Measurements from ENCODE around the gene MAML2. TPM values are rescaled to one million over a fixed set of nuclear protein-coding genes. Genes with fewer than 3 reads are reported as not detected.

The MAML2 gene
- total RNA-seq, 4 donors from 2014 or later, result 17.6 to 31.6 (median 25.8) TPM

DNA sequence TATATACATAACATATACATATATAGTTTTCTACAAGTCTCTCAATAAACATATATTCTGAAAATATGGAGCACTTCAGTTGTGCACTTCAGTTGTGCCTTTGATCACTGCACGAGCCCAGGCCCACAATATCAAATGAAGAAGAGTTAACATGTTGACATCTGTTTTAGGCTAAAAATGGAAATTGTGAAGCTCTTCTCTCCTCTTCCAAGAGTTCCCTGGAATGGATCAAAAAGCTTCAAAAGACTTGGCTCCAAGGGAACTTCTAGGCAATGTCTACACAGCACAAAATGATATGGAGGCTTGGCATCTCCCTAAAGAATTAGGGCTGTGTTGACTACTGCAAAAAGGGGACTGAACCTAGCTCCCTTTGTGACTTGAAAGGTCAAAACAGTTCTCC, 36.9 kb downstream of the MAML2 start:
- intact Hi-C loops (cut with DNase I; ENCODE audit: low total_unique reads), result no loop called here
- 66 to 67% methylated on average over 1 of the region's 1 CpG for WGBS, 2 donors
- no peak overlapping the region for H3K4me3 ChIP-seq (ENCODE audit: low read depth, poor library complexity, severe bottlenecking)
- TF ChIP-seq POLR2A (IDR thresholded peaks at IDR 0.05), result no peak
- no peak for DNase-seq (ENCODE audit: low spot score in 2 of 2)

DNA sequence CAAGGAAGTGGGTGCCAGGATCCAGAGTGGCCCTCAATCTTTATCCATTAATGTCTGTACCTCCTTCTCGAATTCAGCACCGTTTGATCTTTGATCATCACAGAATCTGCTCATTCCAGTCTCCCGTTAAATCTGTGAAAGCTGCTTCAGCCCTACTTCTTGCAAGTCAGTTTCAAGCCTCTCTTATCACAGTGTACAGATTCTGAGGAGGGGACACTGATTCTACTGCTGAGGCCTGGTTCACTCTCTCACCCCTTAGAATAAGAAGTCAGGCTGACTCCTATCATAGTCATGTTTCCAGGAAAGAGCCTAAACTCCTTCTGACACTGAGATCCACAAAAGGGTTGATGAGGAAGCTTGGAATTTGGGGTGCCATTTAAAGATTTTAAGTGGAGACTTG, 39.0 kb downstream of the MAML2 start:
- H3K4me3 ChIP-seq (ENCODE audit: low read depth, poor library complexity, severe bottlenecking), result no peak overlapping the region
- no peak for DNase-seq (ENCODE audit: low spot score in 2 of 2)
- 89 to 96% methylated on average over 3 of the region's 3 CpGs for WGBS, 2 donors
- TF ChIP-seq POLR2A (IDR thresholded peaks at IDR 0.05), result no peak
- TF ChIP-seq, protein P1, sequence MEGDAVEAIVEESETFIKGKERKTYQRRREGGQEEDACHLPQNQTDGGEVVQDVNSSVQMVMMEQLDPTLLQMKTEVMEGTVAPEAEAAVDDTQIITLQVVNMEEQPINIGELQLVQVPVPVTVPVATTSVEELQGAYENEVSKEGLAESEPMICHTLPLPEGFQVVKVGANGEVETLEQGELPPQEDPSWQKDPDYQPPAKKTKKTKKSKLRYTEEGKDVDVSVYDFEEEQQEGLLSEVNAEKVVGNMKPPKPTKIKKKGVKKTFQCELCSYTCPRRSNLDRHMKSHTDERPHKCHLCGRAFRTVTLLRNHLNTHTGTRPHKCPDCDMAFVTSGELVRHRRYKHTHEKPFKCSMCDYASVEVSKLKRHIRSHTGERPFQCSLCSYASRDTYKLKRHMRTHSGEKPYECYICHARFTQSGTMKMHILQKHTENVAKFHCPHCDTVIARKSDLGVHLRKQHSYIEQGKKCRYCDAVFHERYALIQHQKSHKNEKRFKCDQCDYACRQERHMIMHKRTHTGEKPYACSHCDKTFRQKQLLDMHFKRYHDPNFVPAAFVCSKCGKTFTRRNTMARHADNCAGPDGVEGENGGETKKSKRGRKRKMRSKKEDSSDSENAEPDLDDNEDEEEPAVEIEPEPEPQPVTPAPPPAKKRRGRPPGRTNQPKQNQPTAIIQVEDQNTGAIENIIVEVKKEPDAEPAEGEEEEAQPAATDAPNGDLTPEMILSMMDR (IDR thresholded peaks at IDR 0.05), result no peak
- intact Hi-C loops (cut with DNase I; ENCODE audit: low total_unique reads), result no loop called here

DNA sequence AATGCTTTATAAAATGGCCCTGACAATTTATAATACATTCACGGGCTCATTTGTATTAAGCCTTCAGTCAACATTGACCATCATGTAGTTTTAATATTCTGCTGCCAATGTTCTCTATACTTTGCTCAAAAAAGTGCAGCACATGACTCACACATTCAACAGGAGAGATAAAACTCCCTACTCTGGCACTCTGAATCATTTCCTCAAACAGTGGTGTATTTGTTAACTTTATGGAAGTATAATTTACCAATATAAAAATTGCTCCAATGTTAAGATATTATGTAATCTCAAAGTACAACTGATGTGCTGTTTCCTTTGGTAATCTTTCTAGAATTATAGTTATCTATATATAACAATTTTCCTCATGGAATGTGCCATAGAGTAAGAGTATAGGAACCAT, 39.9 kb downstream of the MAML2 start:
- TF ChIP-seq, protein P1 (IDR thresholded peaks at IDR 0.05), result no peak
- no peak for TF ChIP-seq POLR2A (IDR thresholded peaks at IDR 0.05)

DNA sequence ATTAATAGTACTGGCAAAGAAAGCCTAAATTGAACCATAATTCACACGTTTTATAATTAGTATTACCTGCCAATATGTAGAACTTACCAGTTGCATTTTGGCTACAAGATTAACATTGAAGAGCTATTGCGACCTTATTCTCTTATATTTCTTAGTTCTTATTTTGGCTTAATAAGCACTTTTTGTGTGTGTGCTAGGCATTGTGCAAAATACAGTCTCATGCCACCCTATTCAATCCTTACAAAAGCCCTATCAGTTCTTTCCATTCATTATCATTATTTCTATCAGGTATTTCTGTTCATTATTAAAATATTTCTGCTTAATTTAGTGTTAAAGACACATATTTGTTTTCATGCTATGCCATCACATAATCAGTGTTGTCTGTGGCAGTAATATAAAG, 41.2 kb downstream of the MAML2 start:
- intact Hi-C loops (cut with DNase I; ENCODE audit: low total_unique reads), result no loop called here
- H3K4me3 ChIP-seq (ENCODE audit: low read depth, poor library complexity, severe bottlenecking), result no peak overlapping the region
- WGBS, 2 donors, result 94 to 99% methylated on average over 2 of the region's 2 CpGs
- no peak for DNase-seq (ENCODE audit: low spot score in 2 of 2)
- TF ChIP-seq, protein P1 (IDR thresholded peaks at IDR 0.05), result no peak
- TF ChIP-seq POLR2A (IDR thresholded peaks at IDR 0.05), result no peak

More for the DNA sequence above, 39.9 kb downstream of the MAML2 start:
- DNase-seq (ENCODE audit: low spot score in 2 of 2), result no peak
- intact Hi-C loops (cut with DNase I; ENCODE audit: low total_unique reads), result no loop called here
- H3K4me3 ChIP-seq (ENCODE audit: low read depth, poor library complexity, severe bottlenecking), result no peak overlapping the region
- WGBS, 2 donors, result 37 to 39% methylated on average over 1 of the region's 1 CpG

DNA sequence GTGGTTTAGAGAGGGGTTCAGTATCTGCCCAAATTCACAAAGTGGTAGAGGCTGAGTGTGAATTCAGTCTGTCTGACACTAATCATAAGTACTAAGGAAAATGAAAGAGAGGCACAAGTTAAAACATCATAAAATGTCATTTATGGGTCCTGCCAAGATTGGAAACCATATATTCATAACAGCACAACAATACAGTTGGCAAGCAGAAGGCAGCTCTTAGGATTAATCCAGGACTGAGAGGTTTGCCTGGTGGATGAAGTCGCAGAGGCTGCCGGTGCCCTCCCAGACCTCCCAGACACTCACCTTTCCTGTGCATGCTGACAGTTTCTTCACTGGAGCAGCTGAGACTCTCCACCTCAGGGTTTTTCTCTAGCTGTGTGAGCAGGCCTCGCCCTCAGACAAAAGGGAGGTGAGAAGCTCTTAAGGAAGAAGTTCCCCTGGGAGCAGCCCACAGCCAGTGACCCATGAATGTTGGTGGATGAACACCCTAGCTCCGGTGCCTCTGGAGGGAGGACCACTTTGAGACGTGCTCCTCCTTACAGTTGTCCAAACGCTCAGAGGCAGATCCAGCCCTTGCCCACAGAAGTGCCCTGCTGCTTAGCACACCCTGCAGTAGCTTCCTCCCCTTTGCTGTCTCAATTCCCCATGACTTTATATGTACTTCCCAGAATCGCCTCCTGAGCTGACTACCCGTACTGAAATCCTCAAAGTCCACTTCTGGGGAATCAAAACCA, 43.7 kb downstream of the MAML2 start:
- TF ChIP-seq, protein P1 (IDR thresholded peaks at IDR 0.05), result no peak
- TF ChIP-seq POLR2A (IDR thresholded peaks at IDR 0.05), result no peak
- intact Hi-C loops (cut with DNase I; ENCODE audit: low total_unique reads), result no loop called here
- WGBS, 2 donors, result 59 to 62% methylated on average over 8 of the region's 8 CpGs
- DNase-seq (ENCODE audit: low spot score in 2 of 2), result peak in 1 of 2 donors; percentile 81
- H3K4me3 ChIP-seq (ENCODE audit: low read depth, poor library complexity, severe bottlenecking), result no peak overlapping the region

DNA sequence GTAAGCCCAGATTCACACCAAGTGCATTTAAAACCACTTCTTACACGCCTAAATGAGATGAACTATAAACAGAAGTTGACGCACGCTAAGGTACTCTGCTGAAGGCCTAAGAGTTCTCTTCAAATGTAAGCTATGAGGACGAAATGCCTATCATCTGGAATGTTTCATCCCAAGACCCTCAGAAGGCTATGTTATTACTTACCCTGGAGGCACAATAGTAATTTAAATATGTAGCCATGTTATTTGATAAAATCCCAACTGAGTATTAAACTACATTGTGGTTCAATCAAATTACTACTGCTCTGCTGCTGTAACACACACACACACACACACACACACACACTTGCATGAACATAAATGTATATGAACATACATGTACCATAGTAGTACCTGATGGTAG, 47.6 kb downstream of the MAML2 start:
- 67 to 74% methylated on average over 4 of the region's 4 CpGs for WGBS, 2 donors
- intact Hi-C loops (cut with DNase I; ENCODE audit: low total_unique reads), result no loop called here
- no peak for DNase-seq (ENCODE audit: low spot score in 2 of 2)
- TF ChIP-seq POLR2A (IDR thresholded peaks at IDR 0.05), result no peak
- TF ChIP-seq, protein P1 (IDR thresholded peaks at IDR 0.05), result no peak
- no peak overlapping the region for H3K4me3 ChIP-seq (ENCODE audit: low read depth, poor library complexity, severe bottlenecking)
